SU-DHL-6 (cell line): Measurements from ENCODE around the gene CDHR2.
A peak's percentile ranks its signal among the peaks of the same experiment; 100 is the strongest.

Experiments
- H2AFZ ChIP-seq: fragments of 200-600 bp; sonication (generic); 2 replicates; pipeline ENCODE4 v1.6.1; 2014; ENCODE audit warnings: low read depth, mild to moderate bottlenecking, moderate library complexity, mixed read lengths, antibody characterized with exemption, low read length; ENCODE audit not compliant: severe bottlenecking
- H3F3A ChIP-seq: fragments of 200-600 bp; shearing (Covaris generic); 2 replicates; pipeline ENCODE4 v1.6.0; 2016; ENCODE audit warnings: antibody characterized with exemption, mild to moderate bottlenecking; ENCODE audit not compliant: insufficient read depth
- H3K27ac ChIP-seq: fragments of 200-600 bp; sonication (generic); 2 replicates; pipeline ENCODE4 v1.5.1; 2016; ENCODE audit warnings: low read depth, mild to moderate bottlenecking, low read length, moderate library complexity, mixed read lengths
- H3K27me3 ChIP-seq: fragments of 200-600 bp; sonication (generic), shearing (Covaris generic); 2 replicates; pipeline ENCODE4 v1.6.0; 2014; ENCODE audit warnings: mild to moderate bottlenecking, low read length
- H3K36me3 ChIP-seq: fragments of 200-600 bp; sonication (generic); 2 replicates; pipeline ENCODE4 v1.6.1; 2014; ENCODE audit warnings: mild to moderate bottlenecking, low read length, mixed read lengths
- H3K4me2 ChIP-seq: fragments of 300-600, 200-600 bp; shearing (Covaris generic), sonication (generic); 2 replicates; pipeline ENCODE4 v1.6.0; 2014; ENCODE audit warnings: low read length, low read depth, mild to moderate bottlenecking; ENCODE audit not compliant: poor library complexity, severe bottlenecking
- H3K4me3 ChIP-seq: fragments of 200-600 bp; sonication (generic); 2 replicates; pipeline ENCODE4 v1.5.1; 2014; ENCODE audit warnings: antibody characterized with exemption, low read length, mild to moderate bottlenecking, mixed read lengths; ENCODE audit not compliant: insufficient read depth, poor library complexity, severe bottlenecking
- H3K79me2 ChIP-seq: fragments of 200-600 bp; sonication (generic); 2 replicates; pipeline ENCODE4 v1.6.1; 2014; ENCODE audit warnings: mild to moderate bottlenecking, low read length, moderate library complexity; ENCODE audit not compliant: insufficient read depth
- H3K9ac ChIP-seq: fragments of 200-600 bp; sonication (generic); 2 replicates; pipeline ENCODE4 v1.7.0; 2014; ENCODE audit warnings: mild to moderate bottlenecking, low read length
- H3K9me2 ChIP-seq: fragments of 200-600 bp; sonication (generic); replicated peaks from 2 replicates; pipeline ENCODE4 v1.6.1; 2014; ENCODE audit warnings: low read length; ENCODE audit not compliant: insufficient read depth
- H3K9me3 ChIP-seq: fragments of 200-600 bp; sonication (generic); 2 replicates; pipeline ENCODE4 v1.6.1; 2014; ENCODE audit warnings: low read length, mixed read lengths; ENCODE audit not compliant: insufficient read depth
- H4K20me1 ChIP-seq: fragments of 200-600 bp; sonication (generic); 2 replicates; pipeline ENCODE4 v1.6.1; 2014; ENCODE audit warnings: low read depth, mild to moderate bottlenecking, antibody characterized with exemption, low read length, moderate library complexity, mixed read lengths
- EZH2phosphoT487 ChIP-seq: fragments of 200-600 bp; sonication (generic), shearing (Covaris generic); conservative IDR thresholded peaks from 2 replicates; pipeline ENCODE4 v1.6.1; 2018; ENCODE audit warnings: mild to moderate bottlenecking, antibody characterized with exemption, low read length, moderate library complexity, mixed read lengths
- TF ChIP-seq, protein P1 (sequence below): fragments of 200-600 bp; sonication (generic); IDR thresholded peaks from one replicate; pipeline ENCODE4 v1.5.1; 2017; ENCODE audit warnings: antibody characterized with exemption, mild to moderate bottlenecking, low read length, moderate library complexity; ENCODE audit not compliant: insufficient read depth, poor library complexity, severe bottlenecking

The CDHR2 gene

GRCh38 chr5:176533894-176534611, 15.1 kb upstream of the CDHR2 start:
- Histone ChIP-seq H3K79me2 (peaks cover 34% of the 10 kb centered on the region), H4K20me1 (no peaks in the 10 kb centered on the region)

GRCh38 chr5:176534640-176535039, 14.5 kb upstream of the CDHR2 start:
- no peak overlapping the region for H2AFZ ChIP-seq
- H4K20me1 ChIP-seq, result no peaks in the 10 kb centered on the region
- H3K27me3 ChIP-seq, result no peaks in the 10 kb centered on the region
- peaks cover 34% of the 10 kb centered on the region for H3K79me2 ChIP-seq
- H3F3A ChIP-seq, result peaks cover 24% of the 10 kb centered on the region
- H3K27ac ChIP-seq, result peak overlapping the region; percentile 91
- H3K4me3 ChIP-seq, result peak overlapping the region; percentile 88
- no peaks in the 10 kb centered on the region for H3K9me2 ChIP-seq
- no peaks in the 10 kb centered on the region for H3K36me3 ChIP-seq
- peak overlapping the region; percentile 79 for H3K9ac ChIP-seq
- H3K9me3 ChIP-seq, result no peaks in the 10 kb centered on the region
- TF ChIP-seq, protein P1, sequence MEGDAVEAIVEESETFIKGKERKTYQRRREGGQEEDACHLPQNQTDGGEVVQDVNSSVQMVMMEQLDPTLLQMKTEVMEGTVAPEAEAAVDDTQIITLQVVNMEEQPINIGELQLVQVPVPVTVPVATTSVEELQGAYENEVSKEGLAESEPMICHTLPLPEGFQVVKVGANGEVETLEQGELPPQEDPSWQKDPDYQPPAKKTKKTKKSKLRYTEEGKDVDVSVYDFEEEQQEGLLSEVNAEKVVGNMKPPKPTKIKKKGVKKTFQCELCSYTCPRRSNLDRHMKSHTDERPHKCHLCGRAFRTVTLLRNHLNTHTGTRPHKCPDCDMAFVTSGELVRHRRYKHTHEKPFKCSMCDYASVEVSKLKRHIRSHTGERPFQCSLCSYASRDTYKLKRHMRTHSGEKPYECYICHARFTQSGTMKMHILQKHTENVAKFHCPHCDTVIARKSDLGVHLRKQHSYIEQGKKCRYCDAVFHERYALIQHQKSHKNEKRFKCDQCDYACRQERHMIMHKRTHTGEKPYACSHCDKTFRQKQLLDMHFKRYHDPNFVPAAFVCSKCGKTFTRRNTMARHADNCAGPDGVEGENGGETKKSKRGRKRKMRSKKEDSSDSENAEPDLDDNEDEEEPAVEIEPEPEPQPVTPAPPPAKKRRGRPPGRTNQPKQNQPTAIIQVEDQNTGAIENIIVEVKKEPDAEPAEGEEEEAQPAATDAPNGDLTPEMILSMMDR, result no peak
- no peak for TF ChIP-seq EZH2phosphoT487
- peak overlapping the region; percentile 82 for H3K4me2 ChIP-seq

More at GRCh38 chr5:176533894-176534611, 15.1 kb upstream of the CDHR2 start:
- no peak for TF ChIP-seq EZH2phosphoT487
- TF ChIP-seq, protein P1, result no peak
- no peaks in the 10 kb centered on the region for H3K9me3 ChIP-seq
- peak overlapping the region; percentile 82 for H3K4me2 ChIP-seq
- no peaks in the 10 kb centered on the region for H3K27me3 ChIP-seq
- no peaks in the 10 kb centered on the region for H3K36me3 ChIP-seq
- no peak overlapping the region for H2AFZ ChIP-seq
- H3K27ac ChIP-seq, result peak overlapping the region; percentile 91
- H3F3A ChIP-seq, result peaks cover 24% of the 10 kb centered on the region
- H3K4me3 ChIP-seq, result peak overlapping the region; percentile 4
- H3K9ac ChIP-seq, result peak overlapping the region; percentile 79
- H3K9me2 ChIP-seq, result no peaks in the 10 kb centered on the region

DNA sequence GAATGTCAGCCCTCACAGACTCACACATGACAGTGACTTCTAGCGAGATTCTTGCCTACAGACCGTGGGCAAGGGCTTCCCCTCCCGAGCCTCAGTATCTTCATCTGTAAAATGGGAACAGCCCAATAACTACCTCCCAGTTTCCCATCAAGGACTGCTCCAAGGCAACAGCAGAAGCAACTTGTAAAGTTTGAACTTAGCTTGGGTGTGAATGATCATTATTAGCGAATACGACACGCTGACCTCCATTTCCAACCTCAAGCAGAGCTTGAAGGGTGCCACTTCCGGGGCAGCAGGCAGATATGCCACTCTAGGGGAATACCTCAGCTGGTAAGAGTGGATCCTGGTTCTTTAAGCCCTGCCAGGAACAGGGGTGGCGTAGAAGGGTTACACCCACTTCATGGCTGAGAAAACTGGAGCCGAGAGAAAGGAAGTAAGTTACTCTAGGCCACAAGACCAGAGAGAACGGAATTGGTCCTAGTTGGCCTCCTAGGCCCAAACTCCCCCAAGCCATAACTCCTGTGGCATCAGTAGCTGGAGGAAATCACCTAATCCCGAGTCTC, 14.0 kb upstream of the CDHR2 start:
- Histone ChIP-seq H3F3A (peaks cover 24% of the 10 kb centered on the region), H3K4me3 (peak overlapping the region; percentile 88), H3K27ac (peak overlapping the region; percentile 91), H3K9ac (peak overlapping the region; percentile 79), H3K36me3 (no peaks in the 10 kb centered on the region), H4K20me1 (no peaks in the 10 kb centered on the region), H3K27me3 (no peaks in the 10 kb centered on the region), H3K9me3 (no peaks in the 10 kb centered on the region), H3K79me2 (peaks cover 34% of the 10 kb centered on the region), H2AFZ (no peak overlapping the region), H3K4me2 (peak overlapping the region; percentile 82), H3K9me2 (no peaks in the 10 kb centered on the region)
- TF ChIP-seq, protein P1, result no peak
- TF ChIP-seq EZH2phosphoT487, result no peak
